ENCODE results near the gene MYLK3.

MYLK3 gene

DNA sequence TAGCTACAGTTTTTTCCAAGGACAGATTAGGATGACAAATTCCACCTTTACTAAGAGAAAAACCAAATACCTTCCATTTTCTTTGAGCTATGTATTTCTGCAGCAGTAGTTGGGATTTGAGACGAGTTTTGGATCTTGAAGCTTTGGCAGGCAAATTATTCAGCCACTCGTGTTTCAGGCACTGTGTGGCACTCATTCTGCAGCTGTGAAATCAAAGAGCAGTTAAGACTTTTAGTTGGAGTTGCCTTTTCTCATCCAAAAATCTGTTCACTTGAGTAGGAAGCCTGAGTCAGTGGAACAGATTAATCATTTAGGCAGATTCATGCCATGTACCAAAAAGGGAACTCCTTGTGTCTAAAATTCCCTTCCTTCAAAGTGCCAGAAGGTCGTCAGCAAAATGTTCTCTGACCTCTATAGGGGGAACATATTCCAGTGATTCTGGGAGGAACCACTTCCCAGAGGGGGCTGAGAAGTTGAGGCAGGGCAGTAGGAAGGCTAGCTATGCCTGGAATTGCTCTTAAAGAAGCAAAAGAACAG lies 38.6 kb downstream of the MYLK3 start:
- no peak for DNase-seq (ENCODE audit: low read depth)
- TF ChIP-seq CTCF (IDR thresholded peaks at IDR 0.05; ENCODE audit: low read depth, low read length, missing control alignments), result no peak
- H3K4me3 ChIP-seq (ENCODE audit: low read depth, low read length), result no peak overlapping the region

GRCh38 chr16:46706642-46707041 lies 41.5 kb downstream of the MYLK3 start:
- no peak for DNase-seq (ENCODE audit: low read depth)

GRCh38 chr16:46702030-46702429 lies 46.1 kb downstream of the MYLK3 start:
- no peak for TF ChIP-seq CTCF (IDR thresholded peaks at IDR 0.05; ENCODE audit: low read depth, low read length, missing control alignments)
- DNase-seq (ENCODE audit: low read depth), result no peak

More at GRCh38 chr16:46706642-46707041, 41.5 kb downstream of the MYLK3 start:
- H3K4me3 ChIP-seq (ENCODE audit: low read depth, low read length), result no peak overlapping the region
- TF ChIP-seq CTCF (IDR thresholded peaks at IDR 0.05; ENCODE audit: low read depth, low read length, missing control alignments), result no peak

DNA sequence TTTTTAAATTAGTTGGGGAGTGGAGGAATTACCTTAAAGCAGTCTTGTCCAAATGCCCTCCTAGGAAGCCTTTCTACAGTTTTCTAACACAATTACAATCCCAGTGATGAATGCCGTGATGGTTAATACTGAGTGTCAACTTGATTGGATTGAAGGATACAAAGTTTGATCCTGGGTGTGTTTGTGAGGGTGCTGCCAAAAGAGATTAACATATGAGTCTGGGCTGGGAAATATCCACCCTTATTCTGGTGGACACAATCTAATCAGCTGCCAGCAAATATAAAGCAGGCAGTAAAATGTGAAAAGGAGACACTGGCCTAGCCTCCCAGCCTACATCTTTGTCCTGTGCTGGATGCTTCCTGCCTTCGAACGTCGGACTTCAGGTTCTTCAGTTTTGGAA lies 46.5 kb downstream of the MYLK3 start:
- no peak for DNase-seq (ENCODE audit: low read depth)
- no peak overlapping the region for H3K4me3 ChIP-seq (ENCODE audit: low read depth, low read length)
- no peak for TF ChIP-seq CTCF (IDR thresholded peaks at IDR 0.05; ENCODE audit: low read depth, low read length, missing control alignments)

More at GRCh38 chr16:46702030-46702429, 46.1 kb downstream of the MYLK3 start:
- H3K4me3 ChIP-seq (ENCODE audit: low read depth, low read length), result no peak overlapping the region

GRCh38 chr16:46700048-46700447 lies 48.1 kb downstream of the MYLK3 start:
- H3K4me3 ChIP-seq (ENCODE audit: low read depth, low read length), result no peak overlapping the region
- no peak for DNase-seq (ENCODE audit: low read depth)
- no peak for TF ChIP-seq CTCF (IDR thresholded peaks at IDR 0.05; ENCODE audit: low read depth, low read length, missing control alignments)

- TF ChIP-seq CTCF (IDR thresholded peaks at IDR 0.05; ENCODE audit: low read depth, low read length, missing control alignments), result no peak
- H3K4me3 ChIP-seq (ENCODE audit: low read depth, low read length), result no peak overlapping the region
- no peak for DNase-seq (ENCODE audit: low read depth)
Measured at GRCh38 chr16:46696957-46697356, 51.2 kb downstream of the MYLK3 start.

DNA sequence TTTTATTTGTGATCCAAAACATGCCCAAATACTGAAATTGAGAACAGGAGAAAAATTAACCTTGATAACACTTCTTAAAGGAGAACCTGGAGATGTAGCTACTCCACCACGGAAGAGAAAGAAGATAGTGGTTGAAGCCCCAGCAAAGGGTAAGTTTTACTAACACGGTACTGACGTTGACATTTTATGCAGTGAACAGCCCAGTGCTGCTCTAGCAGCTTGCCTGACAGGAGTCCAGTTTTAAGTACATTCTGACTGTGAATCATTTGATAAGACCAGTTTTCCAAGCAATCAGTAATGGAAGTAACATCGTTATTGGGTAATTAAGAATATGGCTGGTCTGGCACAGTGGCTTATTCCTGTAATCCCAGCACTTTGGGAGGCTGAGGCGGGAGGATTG lies 52.2 kb downstream of the MYLK3 start:
- DNase-seq (ENCODE audit: low read depth), result no peak
- no peak overlapping the region for H3K4me3 ChIP-seq (ENCODE audit: low read depth, low read length)
- TF ChIP-seq CTCF (IDR thresholded peaks at IDR 0.05; ENCODE audit: low read depth, low read length, missing control alignments), result no peak

All from GM12864 (cell line).